Measurements from ENCODE around the gene MRI1.

The MRI1 gene

DNA sequence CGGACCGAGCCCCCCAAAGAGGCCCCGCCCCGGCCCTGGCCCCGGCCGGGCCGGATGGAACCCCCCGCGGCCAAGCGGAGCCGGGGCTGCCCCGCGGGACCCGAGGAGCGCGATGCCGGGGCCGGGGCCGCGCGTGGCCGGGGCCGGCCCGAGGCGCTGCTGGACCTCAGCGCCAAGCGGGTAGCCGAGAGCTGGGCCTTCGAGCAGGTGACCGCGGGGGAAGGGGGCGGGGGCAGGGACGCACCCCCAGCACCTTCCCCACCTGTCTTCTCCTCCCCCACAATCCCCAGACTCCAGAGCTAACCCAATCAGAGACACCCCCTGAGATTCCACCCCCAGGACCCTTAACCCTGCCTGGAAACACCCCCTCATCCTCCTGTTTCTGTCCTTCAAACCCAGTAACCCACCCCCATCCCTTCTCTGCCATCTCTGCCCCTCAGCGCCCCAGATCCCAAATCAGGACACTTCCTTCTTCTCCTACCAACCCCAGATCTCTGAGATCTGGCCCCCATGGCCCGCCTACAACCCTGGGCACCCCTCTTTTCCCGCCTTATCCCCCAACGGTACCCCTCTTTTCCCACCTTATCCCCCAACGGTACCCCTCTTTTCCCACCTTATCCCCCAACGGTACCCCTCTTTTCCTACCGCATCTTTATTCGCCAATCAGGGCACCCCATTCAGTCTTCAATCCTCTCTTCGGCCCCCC, 31.4 kb downstream of the MRI1 start:
- no peak for DNase-seq

DNA sequence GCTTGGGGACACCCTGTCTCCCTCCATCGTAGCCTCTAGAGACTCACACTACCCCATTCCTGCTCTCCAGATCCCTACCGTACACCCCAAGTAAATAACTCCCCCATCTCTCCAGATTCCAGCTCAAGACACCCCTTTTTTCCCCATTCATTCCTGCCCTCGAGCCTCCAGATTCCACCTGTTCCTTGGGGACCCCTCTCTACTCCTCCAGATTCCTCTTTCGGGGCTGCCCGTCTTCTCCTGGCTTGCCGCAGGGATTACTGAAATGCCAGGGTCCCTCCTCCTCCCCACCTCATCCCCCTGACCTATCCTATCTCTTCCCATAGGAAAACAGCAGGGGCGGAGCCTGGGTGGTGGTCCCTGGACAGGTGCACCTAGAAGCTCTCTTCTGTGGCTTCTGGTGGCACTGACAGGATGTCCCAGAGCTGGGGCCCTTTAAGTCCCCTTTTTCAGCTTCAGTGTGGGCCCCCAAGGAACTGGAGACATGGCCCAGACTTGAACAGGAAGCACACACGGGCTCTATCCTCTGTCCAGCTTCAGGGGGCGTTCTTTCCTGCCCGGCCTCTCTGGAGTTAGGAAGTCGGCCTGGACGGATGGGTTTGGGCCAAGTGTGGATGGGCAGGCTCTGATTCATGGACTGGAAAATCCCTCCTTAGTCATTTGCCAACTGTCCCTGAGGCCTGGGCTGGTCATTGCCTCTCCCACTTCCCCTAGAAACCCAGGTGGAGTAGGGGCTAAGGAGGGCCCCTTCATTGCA, 32.2 kb downstream of the MRI1 start:
- no peak for DNase-seq

- DNase-seq: no peak
Observed at GRCh38 chr19:13797058-13797440, 32.7 kb downstream of the MRI1 start.

- DNase-seq: no peak
Observed at GRCh38 chr19:13797870-13798269, 33.5 kb downstream of the MRI1 start.

DNA sequence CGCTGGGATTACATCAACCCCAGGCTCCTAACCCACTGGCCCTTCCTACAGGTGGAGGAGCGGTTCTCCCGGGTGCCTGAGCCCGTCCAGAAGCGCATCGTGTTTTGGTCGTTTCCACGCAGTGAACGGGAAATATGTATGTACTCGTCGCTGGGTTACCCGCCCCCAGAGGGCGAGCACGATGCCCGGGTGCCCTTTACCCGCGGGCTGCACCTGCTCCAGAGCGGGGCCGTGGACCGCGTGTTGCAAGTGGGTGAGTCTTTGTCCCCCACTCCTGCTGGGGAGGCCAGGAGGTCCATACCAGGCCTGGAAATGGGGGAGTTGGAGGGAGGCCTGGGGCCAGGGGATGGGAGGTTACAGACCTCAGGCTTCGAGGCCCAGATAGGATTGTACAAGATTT, 35.3 kb downstream of the MRI1 start:
- no peak for DNase-seq

DNA sequence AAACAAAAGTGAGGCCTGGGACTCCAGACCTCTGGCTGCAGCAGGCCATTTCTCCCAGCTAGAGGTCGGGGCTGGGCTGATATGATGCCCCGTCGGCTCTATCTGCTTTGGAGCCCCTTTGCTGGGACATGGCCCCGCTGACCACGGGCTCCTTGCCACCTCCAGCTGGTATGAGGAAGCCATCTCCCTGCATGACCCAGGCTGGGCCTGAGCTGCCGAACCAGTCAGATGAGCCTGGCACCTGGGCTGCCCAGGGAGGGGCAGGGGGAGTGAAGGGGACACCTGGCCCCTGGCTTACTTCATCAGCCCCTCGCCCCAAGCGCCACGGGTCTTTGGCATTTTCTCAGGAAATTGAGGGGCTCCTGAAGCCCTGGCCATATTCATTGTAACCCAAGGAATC, 38.7 kb downstream of the MRI1 start:
- DNase-seq: no peak

DNA sequence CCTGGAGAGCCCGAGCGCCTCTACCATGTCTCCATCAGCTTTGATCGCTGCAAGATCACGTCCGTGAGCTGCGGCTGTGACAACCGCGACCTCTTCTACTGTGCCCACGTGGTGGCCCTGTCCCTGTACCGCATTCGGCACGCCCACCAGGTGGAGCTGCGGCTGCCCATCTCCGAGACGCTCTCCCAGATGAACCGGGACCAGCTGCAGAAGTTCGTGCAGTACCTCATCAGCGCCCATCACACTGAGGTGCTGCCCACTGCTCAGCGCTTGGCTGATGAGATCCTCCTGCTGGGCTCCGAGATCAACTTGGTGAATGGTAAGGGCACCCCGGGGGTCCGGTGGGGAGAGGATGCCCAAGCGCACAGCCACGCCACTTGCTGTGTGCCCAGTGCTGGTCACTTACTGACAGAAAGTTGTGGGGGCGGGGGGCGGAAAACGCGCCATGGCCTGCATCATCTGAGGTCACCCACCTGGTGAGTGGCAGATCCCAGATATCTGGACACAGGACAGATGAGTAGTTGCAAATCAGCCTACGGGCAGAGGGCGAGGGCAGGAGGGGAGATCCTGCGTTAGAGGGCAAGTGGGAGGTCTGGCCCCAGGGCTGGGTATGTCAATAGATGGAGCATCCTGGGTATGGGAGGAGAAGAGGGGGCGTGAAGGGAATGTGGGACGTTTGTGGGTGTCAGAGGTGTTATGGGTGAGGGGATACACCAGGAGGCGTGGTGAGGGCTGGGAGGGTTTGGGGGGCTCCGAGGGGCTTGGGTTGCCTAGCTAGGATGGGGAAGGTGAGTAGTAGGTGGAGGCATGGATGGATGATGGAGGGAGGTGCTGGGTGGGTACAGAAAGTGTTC, 40.7 kb downstream of the MRI1 start:
- no peak for DNase-seq

DNA sequence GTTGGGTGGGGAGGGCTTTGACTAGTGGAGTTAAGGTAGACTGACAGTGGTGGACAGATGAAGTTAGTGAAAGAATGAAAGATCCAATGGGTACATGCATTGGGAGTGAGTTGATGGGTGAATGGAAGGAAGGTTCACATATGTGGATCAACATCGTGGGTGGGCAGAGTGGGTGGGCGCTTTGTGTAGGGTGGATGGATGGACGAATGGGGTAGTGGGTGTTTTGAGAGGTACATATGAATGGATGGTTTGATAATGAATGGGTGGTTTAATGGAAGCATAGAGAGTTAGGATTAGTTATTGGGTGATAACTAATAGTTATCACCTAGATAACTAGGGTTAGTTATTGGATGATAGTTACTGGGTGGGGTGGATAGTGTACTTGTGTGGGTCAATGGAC, 42.4 kb downstream of the MRI1 start:
- no peak for DNase-seq

- DNase-seq: no peak
Observed at GRCh38 chr19:13807421-13808021, 43.2 kb downstream of the MRI1 start.

DNA sequence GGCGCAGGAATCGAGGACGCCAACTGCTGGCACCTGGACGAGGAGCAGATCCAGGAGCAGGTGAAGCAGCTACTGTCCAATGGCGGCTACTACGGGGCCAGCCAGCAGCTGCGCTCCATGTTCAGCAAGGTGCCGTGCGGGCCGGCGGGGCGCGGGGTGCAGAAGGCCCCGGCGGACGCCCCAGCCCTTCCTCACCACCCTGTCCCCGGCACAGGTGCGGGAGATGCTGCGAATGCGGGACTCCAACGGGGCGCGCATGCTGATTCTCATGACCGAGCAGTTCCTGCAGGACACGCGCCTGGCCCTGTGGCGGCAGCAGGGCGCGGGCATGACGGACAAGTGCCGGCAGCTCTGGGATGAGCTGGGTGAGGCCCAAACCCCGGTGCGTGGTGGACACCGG, 44.5 kb downstream of the MRI1 start:
- DNase-seq: no peak

GRCh38 chr19:13812544-13812943, 48.2 kb downstream of the MRI1 start:
- DNase-seq: no peak

GRCh38 chr19:13813147-13813546, 48.8 kb downstream of the MRI1 start:
- DNase-seq: no peak

DNA sequence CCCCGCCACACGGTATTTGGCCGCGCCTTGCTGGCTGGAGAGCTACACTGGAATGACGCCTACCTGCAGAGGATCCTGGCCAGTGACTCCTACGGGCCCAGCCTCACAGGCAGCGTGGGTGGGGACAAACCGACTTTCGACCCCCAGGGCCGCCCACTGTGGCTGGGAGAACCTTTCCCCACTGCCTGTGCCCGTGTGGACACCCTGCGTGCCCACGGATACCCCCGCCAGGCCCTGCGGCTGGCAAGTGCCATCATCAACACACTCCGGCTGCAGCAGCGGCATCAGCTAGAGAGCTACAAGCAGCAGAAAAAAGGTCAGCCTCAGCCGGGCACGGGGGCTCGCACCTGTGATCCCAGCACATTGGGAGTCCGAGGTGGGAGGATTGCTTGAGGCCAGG, 50.2 kb downstream of the MRI1 start:
- DNase-seq: no peak

DNA sequence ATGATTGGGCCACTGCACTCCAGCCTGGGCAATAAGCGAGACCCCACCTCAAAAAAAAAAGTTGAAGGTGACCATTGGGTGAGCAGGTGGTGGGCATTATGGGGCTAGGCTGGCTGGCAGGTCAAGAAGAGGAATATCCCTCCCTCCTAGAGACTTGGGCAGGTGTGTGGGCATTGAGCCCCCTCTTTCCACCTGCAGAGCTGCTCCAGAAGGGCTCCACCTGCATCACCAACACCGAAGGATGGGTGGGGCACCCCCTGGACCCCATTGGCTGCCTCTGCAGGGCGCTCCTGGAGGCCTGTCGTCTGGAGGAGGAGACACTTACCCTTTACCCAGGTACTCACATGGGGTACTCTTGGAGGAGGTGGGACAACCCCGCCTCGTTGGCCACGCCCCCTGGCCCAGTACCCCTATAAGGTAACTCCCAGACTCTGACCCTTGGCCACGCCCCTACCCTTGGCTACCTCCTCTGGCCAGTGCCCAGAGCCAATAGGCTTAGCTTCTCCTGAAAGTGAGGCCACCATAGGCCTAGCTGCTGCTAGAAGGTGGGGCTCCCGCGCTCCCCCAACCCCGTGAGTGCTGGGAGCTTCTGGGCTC, 52.8 kb downstream of the MRI1 start:
- DNase-seq: peak; percentile 13

DNA sequence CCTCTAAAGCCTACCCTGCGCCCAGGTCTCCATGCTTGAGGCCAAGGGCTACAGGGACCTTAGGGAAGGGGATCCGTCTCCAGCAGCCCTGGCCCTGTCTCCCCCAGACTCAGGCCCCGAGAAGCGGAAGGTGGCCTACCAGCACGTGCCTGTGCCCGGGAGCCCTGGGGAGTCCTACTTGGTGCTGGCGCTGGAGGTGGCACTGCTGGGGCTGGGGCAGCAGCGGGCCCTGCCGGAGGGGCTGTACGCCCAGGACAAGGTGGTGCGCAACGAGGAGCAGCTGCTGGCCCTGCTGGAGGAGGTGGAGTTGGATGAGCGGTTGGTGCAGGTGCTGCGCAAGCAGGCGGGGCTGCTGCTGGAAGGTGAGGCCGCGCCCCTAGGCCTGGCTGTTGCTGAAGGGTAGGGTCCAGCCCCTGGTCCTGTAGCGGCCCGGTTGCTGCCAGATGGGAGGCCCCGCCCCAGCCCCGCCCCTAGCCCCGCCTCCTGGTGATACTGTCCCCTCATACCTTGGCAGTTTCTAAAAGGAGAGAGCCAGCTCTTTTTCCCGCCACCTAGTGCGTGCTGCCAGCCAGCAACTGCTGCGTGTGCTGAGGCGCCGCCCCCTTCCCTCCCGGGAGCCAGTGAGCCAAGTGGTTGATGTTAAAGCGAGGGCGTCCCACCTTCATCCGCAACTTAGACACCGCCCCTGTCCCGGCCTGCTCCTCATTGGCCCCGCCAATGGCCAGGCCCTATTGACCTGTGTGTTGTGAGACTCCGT, 53.5 kb downstream of the MRI1 start:
- peak; percentile 55 for DNase-seq

DNA sequence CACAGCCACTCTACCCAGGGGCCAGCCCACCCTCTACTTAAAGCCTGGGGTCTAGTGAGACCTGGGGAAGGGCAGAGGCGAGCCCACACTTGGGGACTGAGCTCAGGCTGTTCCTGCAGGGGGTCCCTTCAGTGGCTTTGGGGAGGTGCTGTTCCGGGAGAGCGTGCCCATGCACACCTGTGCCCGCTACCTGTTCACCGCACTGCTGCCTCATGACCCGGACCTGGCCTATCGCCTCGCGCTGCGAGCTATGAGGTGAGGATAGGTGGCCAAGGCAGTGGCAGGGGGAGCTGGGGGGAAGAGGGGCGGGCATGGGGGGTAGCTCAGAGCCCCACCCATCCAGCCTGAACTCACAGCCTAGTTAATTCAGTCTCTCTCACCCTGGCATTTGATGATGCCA, 54.9 kb downstream of the MRI1 start:
- DNase-seq: no peak

DNA sequence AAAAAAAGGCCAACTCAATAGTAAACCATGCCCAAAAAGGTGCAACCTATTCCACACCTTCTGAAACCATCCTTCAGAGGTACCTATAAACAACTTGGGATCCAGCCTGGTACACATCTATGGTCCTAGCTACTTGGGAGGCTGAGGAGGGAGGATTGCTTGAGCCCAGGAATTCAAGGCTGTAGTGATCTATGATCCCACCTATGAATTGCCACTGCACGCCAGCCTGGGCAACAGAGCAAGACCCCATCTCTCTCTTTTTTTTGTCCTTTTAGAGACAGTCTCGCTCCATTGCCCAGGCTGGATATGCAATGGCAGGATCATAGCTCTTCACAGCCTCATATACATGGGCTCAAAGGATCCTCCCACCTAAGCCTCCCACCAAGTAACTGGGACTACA, 57.0 kb downstream of the MRI1 start:
- DNase-seq: no peak

GRCh38 chr19:13823256-13823655, 58.9 kb downstream of the MRI1 start:
- DNase-seq: no peak

Measured in NCI-H2227 treated with DMSO at 0.1 percent for 48 hours (cell line).